ENCODE results near the gene CRYBB3.
A peak's percentile ranks its signal among the peaks of the same experiment; 100 is the strongest.

The CRYBB3 gene

GRCh38 chr22:25206998-25207397 is 7.3 kb downstream of the CRYBB3 start:
- H3K4me3 ChIP-seq (ENCODE audit: low read length) = no peak overlapping the region
- DNase-seq (ENCODE audit: low read depth) = no peak
- no peak for TF ChIP-seq CTCF (IDR thresholded peaks at IDR 0.05; ENCODE audit: insufficient read depth, low read depth, low read length, missing control alignments)

- no peak for TF ChIP-seq CTCF (IDR thresholded peaks at IDR 0.05; ENCODE audit: insufficient read depth, low read depth, low read length, missing control alignments)
- DNase-seq (ENCODE audit: low read depth) = no peak
- no peak overlapping the region for H3K4me3 ChIP-seq (ENCODE audit: low read length)
These were observed 8.0 kb downstream of the CRYBB3 start for GRCh38 chr22:25207553-25208157.

GRCh38 chr22:25208328-25208727 is 8.7 kb downstream of the CRYBB3 start:
- TF ChIP-seq CTCF (IDR thresholded peaks at IDR 0.05; ENCODE audit: insufficient read depth, low read depth, low read length, missing control alignments) = no peak
- no peak for DNase-seq (ENCODE audit: low read depth)
- H3K4me3 ChIP-seq (ENCODE audit: low read length) = no peak overlapping the region

GRCh38 chr22:25208743-25209505 is 9.3 kb downstream of the CRYBB3 start:
- H3K4me3 ChIP-seq (ENCODE audit: low read length) = no peak overlapping the region
- TF ChIP-seq CTCF (IDR thresholded peaks at IDR 0.05; ENCODE audit: insufficient read depth, low read depth, low read length, missing control alignments) = no peak
- no peak for DNase-seq (ENCODE audit: low read depth)

GRCh38 chr22:25210793-25211192 is 11.1 kb downstream of the CRYBB3 start:
- no peak for TF ChIP-seq CTCF (IDR thresholded peaks at IDR 0.05; ENCODE audit: insufficient read depth, low read depth, low read length, missing control alignments)
- no peak overlapping the region for H3K4me3 ChIP-seq (ENCODE audit: low read length)
- peak; percentile 5 for DNase-seq (ENCODE audit: low read depth)

- no peak overlapping the region for H3K4me3 ChIP-seq (ENCODE audit: low read length)
- no peak for TF ChIP-seq CTCF (IDR thresholded peaks at IDR 0.05; ENCODE audit: insufficient read depth, low read depth, low read length, missing control alignments)
- DNase-seq (ENCODE audit: low read depth) = no peak
These were observed 12.7 kb downstream of the CRYBB3 start for GRCh38 chr22:25212337-25212736.

- H3K4me3 ChIP-seq (ENCODE audit: low read length) = no peak overlapping the region
- TF ChIP-seq CTCF (IDR thresholded peaks at IDR 0.05; ENCODE audit: insufficient read depth, low read depth, low read length, missing control alignments) = no peak
- no peak for DNase-seq (ENCODE audit: low read depth)
These were observed 13.6 kb downstream of the CRYBB3 start for GRCh38 chr22:25213221-25213620.
